Cardiac muscle cell (in vitro differentiated cells and primary cell): Measurements from ENCODE around the gene SRSF1. TPM values are rescaled to one million over a fixed set of nuclear protein-coding genes. Genes with fewer than 3 reads are reported as not detected.

Source experiments
- DNase-seq, 2 donors: peaks; one replicate each; pipeline versions ENCODE4 v3.0.0 to v3.0.0-alpha.2; 2010 to 2017; ENCODE audit warnings: low read depth in 1 of 2, low spot score in 1 of 2
- H3K27ac ChIP-seq: fragments of 200-600 bp; sonication (generic); 2 replicates; pipeline ENCODE4 v1.5.1; 2016
- H3K27me3 ChIP-seq: fragments of 200-600 bp; sonication (generic); 2 replicates; pipeline ENCODE4 v1.6.0; 2016; ENCODE audit warnings: control low read depth
- H3K36me3 ChIP-seq: fragments of 200-600 bp; sonication (generic); 2 replicates; pipeline ENCODE4 v1.5.1; 2016; ENCODE audit warnings: control low read depth
- H3K4me1 ChIP-seq: fragments of 200-600 bp; sonication (generic); 2 replicates; pipeline ENCODE4 v1.8.1; 2017; ENCODE audit warnings: low read depth, mild to moderate bottlenecking, mixed run types
- H3K4me3 ChIP-seq: fragments of 200-600 bp; sonication (generic); 2 replicates; pipeline ENCODE4 v1.5.1; 2016; ENCODE audit warnings: mild to moderate bottlenecking
- H3K9me3 ChIP-seq: fragments of 200-600 bp; sonication (generic); 2 replicates; pipeline ENCODE4 v1.5.1; 2017; ENCODE audit warnings: low read depth, mild to moderate bottlenecking, control low read depth
- polyA plus RNA-seq: library from polyadenylated mRNA; unstranded; fragments of >200 nt; fragmentation: Nextera tagmentation; extraction: Ambion mirVana; gene quantifications from 2 replicates; pipeline ENCODE4 v1.2.1, GENCODE V29; 2016
- total RNA-seq: library from RNA; depleted of rRNA; stranded (reverse); fragments of >200 nt; gene quantifications from 2 replicates; pipeline ENCODE4 v1.2.3, GENCODE V29; 2016
- TF ChIP-seq, protein P1 (sequence below): IDR thresholded peaks from 2 replicates; pipeline ENCODE4 v1.5.1; 2012; ENCODE audit warnings: low read depth, mild to moderate bottlenecking, low read length

Gene SRSF1
- total and polyA plus RNA-seq, 2 experiments from 2014 or later, result 146 to 209 TPM

GRCh38 chr17:58028578-58028977 lies 21.5 kb upstream of the SRSF1 start:
- TF ChIP-seq, protein P1, sequence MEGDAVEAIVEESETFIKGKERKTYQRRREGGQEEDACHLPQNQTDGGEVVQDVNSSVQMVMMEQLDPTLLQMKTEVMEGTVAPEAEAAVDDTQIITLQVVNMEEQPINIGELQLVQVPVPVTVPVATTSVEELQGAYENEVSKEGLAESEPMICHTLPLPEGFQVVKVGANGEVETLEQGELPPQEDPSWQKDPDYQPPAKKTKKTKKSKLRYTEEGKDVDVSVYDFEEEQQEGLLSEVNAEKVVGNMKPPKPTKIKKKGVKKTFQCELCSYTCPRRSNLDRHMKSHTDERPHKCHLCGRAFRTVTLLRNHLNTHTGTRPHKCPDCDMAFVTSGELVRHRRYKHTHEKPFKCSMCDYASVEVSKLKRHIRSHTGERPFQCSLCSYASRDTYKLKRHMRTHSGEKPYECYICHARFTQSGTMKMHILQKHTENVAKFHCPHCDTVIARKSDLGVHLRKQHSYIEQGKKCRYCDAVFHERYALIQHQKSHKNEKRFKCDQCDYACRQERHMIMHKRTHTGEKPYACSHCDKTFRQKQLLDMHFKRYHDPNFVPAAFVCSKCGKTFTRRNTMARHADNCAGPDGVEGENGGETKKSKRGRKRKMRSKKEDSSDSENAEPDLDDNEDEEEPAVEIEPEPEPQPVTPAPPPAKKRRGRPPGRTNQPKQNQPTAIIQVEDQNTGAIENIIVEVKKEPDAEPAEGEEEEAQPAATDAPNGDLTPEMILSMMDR, result no peak
- no peak for DNase-seq
- no peaks in the 10 kb centered on the region for H3K4me1 ChIP-seq
- H3K36me3 ChIP-seq, result no peaks in the 10 kb centered on the region
- H3K27ac ChIP-seq, result no peak overlapping the region
- no peak overlapping the region for H3K4me3 ChIP-seq
- H3K9me3 ChIP-seq, result no peaks in the 10 kb centered on the region
- H3K27me3 ChIP-seq, result no peaks in the 10 kb centered on the region

- no peak overlapping the region for H3K4me3 ChIP-seq
- H3K27ac ChIP-seq, result no peak overlapping the region
- no peaks in the 10 kb centered on the region for H3K36me3 ChIP-seq
- TF ChIP-seq, protein P1, result no peak
- H3K27me3 ChIP-seq, result no peaks in the 10 kb centered on the region
- no peaks in the 10 kb centered on the region for H3K4me1 ChIP-seq
- H3K9me3 ChIP-seq, result no peaks in the 10 kb centered on the region
- DNase-seq, result no peak
Observed at GRCh38 chr17:58020401-58020800, 13.4 kb upstream of the SRSF1 start.

- Histone ChIP-seq H3K27me3 (no peaks in the 10 kb centered on the region), H3K36me3 (no peaks in the 10 kb centered on the region), H3K9me3 (no peaks in the 10 kb centered on the region), H3K4me1 (no peaks in the 10 kb centered on the region), H3K4me3 (no peak overlapping the region), H3K27ac (no peak overlapping the region)
- TF ChIP-seq, protein P1, result no peak
- no peak for DNase-seq
Observed at GRCh38 chr17:58019521-58019920, 12.5 kb upstream of the SRSF1 start.

DNA sequence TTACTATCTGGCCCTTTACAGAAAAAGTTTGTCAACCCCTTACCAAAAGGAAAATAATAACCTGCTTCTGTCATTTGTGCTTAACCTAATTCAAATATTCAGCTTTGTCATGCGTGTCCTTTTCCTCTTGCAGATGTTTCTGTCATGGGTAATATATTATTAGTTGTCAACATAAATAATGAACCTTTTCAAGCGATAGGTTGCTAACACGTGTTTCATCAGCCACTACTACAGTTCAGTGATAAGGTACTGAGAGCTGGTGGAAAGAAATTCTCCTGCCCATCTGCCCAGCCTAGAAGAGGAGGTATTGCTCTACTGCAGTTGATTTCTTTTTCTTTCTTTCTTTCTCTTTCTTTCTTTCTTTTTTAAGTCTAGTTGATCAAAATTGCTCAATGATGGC lies 12.0 kb upstream of the SRSF1 start:
- Histone ChIP-seq H3K4me3 (no peak overlapping the region), H3K36me3 (no peaks in the 10 kb centered on the region), H3K27me3 (no peaks in the 10 kb centered on the region), H3K9me3 (no peaks in the 10 kb centered on the region), H3K4me1 (no peaks in the 10 kb centered on the region), H3K27ac (no peak overlapping the region)
- DNase-seq, result no peak
- TF ChIP-seq, protein P1, result no peak

DNA sequence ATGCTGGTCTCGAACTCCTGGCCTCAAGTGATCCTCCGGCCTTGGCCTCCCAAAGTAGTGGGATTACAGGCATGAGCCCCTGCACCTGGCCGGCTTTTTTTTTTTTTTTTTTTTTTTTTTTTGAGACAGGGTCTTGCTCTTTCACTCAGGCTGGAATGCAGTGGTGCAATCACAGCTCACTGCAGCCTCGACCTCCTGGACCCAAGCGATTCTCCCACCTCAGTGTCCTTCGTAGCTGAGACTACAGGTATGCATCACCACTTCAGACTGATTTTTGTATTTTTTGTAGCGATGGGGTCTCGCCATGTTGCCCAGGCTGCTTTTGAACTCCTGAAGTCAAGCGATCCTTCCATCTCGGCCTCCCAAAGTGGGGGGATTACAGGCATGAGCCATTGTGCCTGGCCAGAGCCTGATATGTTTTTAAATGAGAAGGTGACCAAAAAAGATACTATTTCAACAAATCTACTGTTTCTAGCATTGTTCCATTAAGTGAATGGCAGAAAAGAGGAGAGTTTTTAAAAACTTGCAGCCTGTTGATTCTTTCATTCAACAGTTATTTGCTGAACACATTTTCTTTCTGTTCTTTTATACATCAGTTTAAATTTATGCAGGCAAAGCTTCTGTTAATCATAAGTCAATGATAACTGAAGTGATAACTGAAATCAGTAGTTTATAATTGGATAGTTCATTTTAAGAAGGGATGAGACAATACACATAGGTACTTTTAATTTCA lies 3.2 kb upstream of the SRSF1 start:
- no peak for DNase-seq
- Histone ChIP-seq H3K36me3 (peaks cover 7% of the 10 kb centered on the region), H3K27ac (no peak overlapping the region), H3K9me3 (no peaks in the 10 kb centered on the region), H3K4me3 (no peak overlapping the region), H3K27me3 (no peaks in the 10 kb centered on the region), H3K4me1 (peaks cover 7% of the 10 kb centered on the region)
- TF ChIP-seq, protein P1, result no peak
